ENCODE results near the gene SMG6. TPM values are rescaled to one million over a fixed set of nuclear protein-coding genes. Genes with fewer than 3 reads are reported as not detected.

SMG6 gene
- total and polyA plus RNA-seq, 2 of the 13 experiments (the other 11 are each of a cell fraction or from before 2014, with no cell fraction given) = 4.6 to 14.6 TPM

- 0 out of 2 replicates have a peak, but pooled peaks have one; percentile 41 for TF ChIP-seq KDM1A (CRISPR knock-in tag; IDR thresholded peaks at IDR 0.05)
- peak; percentile 42; the same call in 1 of the 2 replicates for TF ChIP-seq RFX1 (IDR thresholded peaks at IDR 0.05)
- no peak for TF ChIP-seq KLF16 (CRISPR knock-in tag; IDR thresholded peaks at IDR 0.05)
- TF ChIP-seq, protein P1, sequence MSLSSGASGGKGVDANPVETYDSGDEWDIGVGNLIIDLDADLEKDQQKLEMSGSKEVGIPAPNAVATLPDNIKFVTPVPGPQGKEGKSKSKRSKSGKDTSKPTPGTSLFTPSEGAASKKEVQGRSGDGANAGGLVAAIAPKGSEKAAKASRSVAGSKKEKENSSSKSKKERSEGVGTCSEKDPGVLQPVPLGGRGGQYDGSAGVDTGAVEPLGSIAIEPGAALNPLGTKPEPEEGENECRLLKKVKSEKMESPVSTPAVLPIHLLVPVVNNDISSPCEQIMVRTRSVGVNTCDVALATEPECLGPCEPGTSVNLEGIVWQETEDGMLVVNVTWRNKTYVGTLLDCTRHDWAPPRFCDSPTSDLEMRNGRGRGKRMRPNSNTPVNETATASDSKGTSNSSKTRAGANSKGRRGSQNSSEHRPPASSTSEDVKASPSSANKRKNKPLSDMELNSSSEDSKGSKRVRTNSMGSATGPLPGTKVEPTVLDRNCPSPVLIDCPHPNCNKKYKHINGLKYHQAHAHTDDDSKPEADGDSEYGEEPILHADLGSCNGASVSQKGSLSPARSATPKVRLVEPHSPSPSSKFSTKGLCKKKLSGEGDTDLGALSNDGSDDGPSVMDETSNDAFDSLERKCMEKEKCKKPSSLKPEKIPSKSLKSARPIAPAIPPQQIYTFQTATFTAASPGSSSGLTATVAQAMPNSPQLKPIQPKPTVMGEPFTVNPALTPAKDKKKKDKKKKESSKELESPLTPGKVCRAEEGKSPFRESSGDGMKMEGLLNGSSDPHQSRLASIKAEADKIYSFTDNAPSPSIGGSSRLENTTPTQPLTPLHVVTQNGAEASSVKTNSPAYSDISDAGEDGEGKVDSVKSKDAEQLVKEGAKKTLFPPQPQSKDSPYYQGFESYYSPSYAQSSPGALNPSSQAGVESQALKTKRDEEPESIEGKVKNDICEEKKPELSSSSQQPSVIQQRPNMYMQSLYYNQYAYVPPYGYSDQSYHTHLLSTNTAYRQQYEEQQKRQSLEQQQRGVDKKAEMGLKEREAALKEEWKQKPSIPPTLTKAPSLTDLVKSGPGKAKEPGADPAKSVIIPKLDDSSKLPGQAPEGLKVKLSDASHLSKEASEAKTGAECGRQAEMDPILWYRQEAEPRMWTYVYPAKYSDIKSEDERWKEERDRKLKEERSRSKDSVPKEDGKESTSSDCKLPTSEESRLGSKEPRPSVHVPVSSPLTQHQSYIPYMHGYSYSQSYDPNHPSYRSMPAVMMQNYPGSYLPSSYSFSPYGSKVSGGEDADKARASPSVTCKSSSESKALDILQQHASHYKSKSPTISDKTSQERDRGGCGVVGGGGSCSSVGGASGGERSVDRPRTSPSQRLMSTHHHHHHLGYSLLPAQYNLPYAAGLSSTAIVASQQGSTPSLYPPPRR (CRISPR knock-in tag; IDR thresholded peaks at IDR 0.05; ENCODE audit: borderline replicate concordance) = 0 out of 2 replicates have a peak, but pooled peaks have one; percentile 19
- 0 out of 2 replicates have a peak, but pooled peaks have one; percentile 10 for TF ChIP-seq ZNF121 (CRISPR knock-in tag; IDR thresholded peaks at IDR 0.05)
- TF ChIP-seq ZBTB37 (CRISPR knock-in tag; IDR thresholded peaks at IDR 0.05) = 0 out of 2 replicates have a peak, but pooled peaks have one; percentile 48
- TF ChIP-seq CEBPB (IDR thresholded peaks at IDR 0.05; ENCODE audit: borderline replicate concordance, low read depth, low read length) = peak; percentile 88
- TF ChIP-seq MAX (IDR thresholded peaks at IDR 0.05) = no peak
- no peak for TF ChIP-seq TARDBP (CRISPR knock-in tag; IDR thresholded peaks at IDR 0.05)
- peak; percentile 68 for TF ChIP-seq TEAD3 (CRISPR knock-in tag; optimal IDR thresholded peaks at IDR 0.05; ENCODE audit: borderline replicate concordance)
- 0 out of 2 replicates have a peak, but pooled peaks have one; percentile 28 for TF ChIP-seq ZNF331 (CRISPR knock-in tag; IDR thresholded peaks at IDR 0.05)
- TF ChIP-seq, protein P2, sequence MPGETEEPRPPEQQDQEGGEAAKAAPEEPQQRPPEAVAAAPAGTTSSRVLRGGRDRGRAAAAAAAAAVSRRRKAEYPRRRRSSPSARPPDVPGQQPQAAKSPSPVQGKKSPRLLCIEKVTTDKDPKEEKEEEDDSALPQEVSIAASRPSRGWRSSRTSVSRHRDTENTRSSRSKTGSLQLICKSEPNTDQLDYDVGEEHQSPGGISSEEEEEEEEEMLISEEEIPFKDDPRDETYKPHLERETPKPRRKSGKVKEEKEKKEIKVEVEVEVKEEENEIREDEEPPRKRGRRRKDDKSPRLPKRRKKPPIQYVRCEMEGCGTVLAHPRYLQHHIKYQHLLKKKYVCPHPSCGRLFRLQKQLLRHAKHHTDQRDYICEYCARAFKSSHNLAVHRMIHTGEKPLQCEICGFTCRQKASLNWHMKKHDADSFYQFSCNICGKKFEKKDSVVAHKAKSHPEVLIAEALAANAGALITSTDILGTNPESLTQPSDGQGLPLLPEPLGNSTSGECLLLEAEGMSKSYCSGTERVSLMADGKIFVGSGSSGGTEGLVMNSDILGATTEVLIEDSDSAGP (CRISPR knock-in tag; IDR thresholded peaks at IDR 0.05; ENCODE audit: borderline replicate concordance) = peak; percentile 25; the same call in 1 of the 2 replicates
- no peak for TF ChIP-seq CBX2 (IDR thresholded peaks at IDR 0.05; ENCODE audit: low read depth, low read length)
- no peak for TF ChIP-seq CBX2 (CRISPR knock-in tag; IDR thresholded peaks at IDR 0.05; ENCODE audit: low read depth)
- TF ChIP-seq ZNF333 (CRISPR knock-in tag; IDR thresholded peaks at IDR 0.05; ENCODE audit: borderline replicate concordance) = no peak
- peak; percentile 55 for TF ChIP-seq ZNF687 (CRISPR knock-in tag; IDR thresholded peaks at IDR 0.05)
These were observed 44.5 kb upstream of the SMG6 start (continued) for GRCh38 chr17:2347805-2348685.

All from HepG2 (cell line).